Parathyroid adenoma (tissue), 2 donors: ENCODE data around the gene CDKN2D.

Experiments
- H2AFZ ChIP-seq: fragments of 300-600 bp; sonication (generic); one replicate; pipeline ENCODE4 v1.7.0; 2017; ENCODE audit warnings: antibody characterized with exemption, mild to moderate bottlenecking
- H3K27ac ChIP-seq: fragments of 300-600 bp; sonication (generic); one replicate; pipeline ENCODE4 v1.7.0; 2017
- H3K27me3 ChIP-seq: fragments of 300-600 bp; sonication (generic); one replicate; pipeline ENCODE4 v1.7.0; 2017; ENCODE audit warnings: low read length; ENCODE audit not compliant: control insufficient read depth, insufficient read depth
- H3K36me3 ChIP-seq: fragments of 300-600 bp; sonication (generic); one replicate; pipeline ENCODE4 v1.7.0; 2017; ENCODE audit warnings: low read length; ENCODE audit not compliant: control insufficient read depth, insufficient read depth
- H3K4me1 ChIP-seq: fragments of 300-600 bp; sonication (generic); one replicate; pipeline ENCODE4 v1.7.0; 2017; ENCODE audit warnings: control low read depth
- H3K4me2 ChIP-seq: fragments of 300-600 bp; sonication (generic); one replicate; pipeline ENCODE4 v1.7.0; 2017; ENCODE audit warnings: low read length
- H3K4me3 ChIP-seq: fragments of 300-600 bp; sonication (generic); one replicate; pipeline ENCODE4 v1.7.0; 2017; ENCODE audit warnings: low read depth, low read length
- H3K79me2 ChIP-seq: fragments of 300-600 bp; sonication (generic); one replicate; pipeline ENCODE4 v1.7.0; 2017; ENCODE audit warnings: control low read depth
- H3K9ac ChIP-seq: fragments of 300-600 bp; sonication (generic); one replicate; pipeline ENCODE4 v1.7.0; 2017; ENCODE audit warnings: mild to moderate bottlenecking
- H3K9me3 ChIP-seq: fragments of 300-600 bp; sonication (generic); one replicate; pipeline ENCODE4 v1.7.0; 2017; ENCODE audit warnings: low read length; ENCODE audit not compliant: control insufficient read depth
- CTCF ChIP-seq: fragments of 300-600 bp; sonication (generic); IDR thresholded peaks from one replicate; pipeline ENCODE4 v1.7.0; 2017; ENCODE audit warnings: antibody characterized with exemption, mild to moderate bottlenecking
- donor health status: primary hyperparathyroidism.

Gene CDKN2D

GRCh38 chr19:10519421-10519820, 49.4 kb downstream of the CDKN2D start:
- H3K36me3 ChIP-seq: no peaks in the 10 kb centered on the region
- no peaks in the 10 kb centered on the region for H3K27me3 ChIP-seq
- no peak overlapping the region for H3K4me2 ChIP-seq
- no peak overlapping the region for H2AFZ ChIP-seq
- no peak overlapping the region for H3K9ac ChIP-seq
- no peak for TF ChIP-seq CTCF
- H3K27ac ChIP-seq: no peak overlapping the region
- no peaks in the 10 kb centered on the region for H3K79me2 ChIP-seq
- no peak overlapping the region for H3K4me3 ChIP-seq
- H3K9me3 ChIP-seq: no peaks in the 10 kb centered on the region
- no peaks in the 10 kb centered on the region for H3K4me1 ChIP-seq

GRCh38 chr19:10518444-10519361, 50.1 kb downstream of the CDKN2D start:
- H3K27me3 ChIP-seq: peaks cover under 1% of the 10 kb centered on the region
- peak overlapping the region; percentile 39 for H3K4me3 ChIP-seq
- no peak overlapping the region for H3K27ac ChIP-seq
- no peaks in the 10 kb centered on the region for H3K36me3 ChIP-seq
- H3K79me2 ChIP-seq: no peaks in the 10 kb centered on the region
- peak overlapping the region; percentile 55 for H3K4me2 ChIP-seq
- no peak for TF ChIP-seq CTCF
- H3K9ac ChIP-seq: no peak overlapping the region
- H2AFZ ChIP-seq: no peak overlapping the region
- no peaks in the 10 kb centered on the region for H3K4me1 ChIP-seq
- H3K9me3 ChIP-seq: no peaks in the 10 kb centered on the region

- TF ChIP-seq CTCF: no peak
- Histone ChIP-seq H3K9me3 (no peaks in the 10 kb centered on the region), H3K4me2 (peak overlapping the region; percentile 55), H3K79me2 (no peaks in the 10 kb centered on the region), H3K4me3 (peak overlapping the region; percentile 39), H3K9ac (no peak overlapping the region), H3K36me3 (no peaks in the 10 kb centered on the region), H3K27me3 (peaks cover 4% of the 10 kb centered on the region), H2AFZ (no peak overlapping the region), H3K27ac (no peak overlapping the region), H3K4me1 (no peaks in the 10 kb centered on the region)
Measured at GRCh38 chr19:10517760-10518443, 50.9 kb downstream of the CDKN2D start.

GRCh38 chr19:10517361-10517759, 51.4 kb downstream of the CDKN2D start, which contains the start of gene S1PR5:
Gene S1PR5, minus strand, starts transcription at chr19:10517447. Its CDS starts 2,436 bp downstream, at chr19:10515011.
- no peak within 1 kb of the TSS for H2AFZ ChIP-seq

More at GRCh38 chr19:10517361-10517759, 51.4 kb downstream of the CDKN2D start, which contains the start of gene S1PR5:
- no peak for TF ChIP-seq CTCF
- Histone ChIP-seq H3K9me3 (no peaks in the 10 kb centered on the region), H3K27me3 (peaks cover 4% of the 10 kb centered on the region), H3K4me1 (no peaks in the 10 kb centered on the region), H3K79me2 (no peaks in the 10 kb centered on the region), H3K27ac (no peak within 1 kb of the TSS), H3K9ac (no peak within 1 kb of the TSS), H3K36me3 (no peaks in the 10 kb centered on the region), H3K4me3 (peak within 1 kb of the TSS; percentile 39), H3K4me2 (peak within 1 kb of the TSS; percentile 55)
